GM21619 (cell line): ENCODE data around the gene EPB41L1.

ENCODE experiments used
- ATAC-seq: cut with Tn5 transposase; IDR thresholded peaks from one replicate; pipeline ENCODE4 v1.9.1; 2021; ENCODE audit not compliant: unreplicated experiment

EPB41L1 gene

DNA sequence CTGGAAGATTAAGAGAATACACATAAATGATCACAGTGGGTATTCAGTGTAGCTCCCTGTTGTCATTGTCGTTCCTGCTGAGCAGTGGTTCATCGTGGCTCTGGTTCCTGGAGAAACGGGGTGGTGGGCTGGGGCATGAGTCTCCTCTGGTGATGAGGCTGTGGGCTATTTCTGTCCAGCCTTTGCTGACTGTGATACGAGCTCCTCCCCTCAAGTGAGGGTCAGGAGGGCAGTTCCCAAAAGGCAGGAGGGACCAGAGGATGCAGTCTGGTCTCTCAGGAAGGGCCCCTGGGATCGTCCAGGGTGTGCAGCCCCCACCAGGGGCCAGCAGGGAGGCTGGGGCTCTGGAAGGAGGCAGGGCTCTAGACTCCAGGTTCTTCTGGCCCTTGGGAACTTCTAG is 120.5 kb downstream of the EPB41L1 start:
- ATAC-seq, result no peak

DNA sequence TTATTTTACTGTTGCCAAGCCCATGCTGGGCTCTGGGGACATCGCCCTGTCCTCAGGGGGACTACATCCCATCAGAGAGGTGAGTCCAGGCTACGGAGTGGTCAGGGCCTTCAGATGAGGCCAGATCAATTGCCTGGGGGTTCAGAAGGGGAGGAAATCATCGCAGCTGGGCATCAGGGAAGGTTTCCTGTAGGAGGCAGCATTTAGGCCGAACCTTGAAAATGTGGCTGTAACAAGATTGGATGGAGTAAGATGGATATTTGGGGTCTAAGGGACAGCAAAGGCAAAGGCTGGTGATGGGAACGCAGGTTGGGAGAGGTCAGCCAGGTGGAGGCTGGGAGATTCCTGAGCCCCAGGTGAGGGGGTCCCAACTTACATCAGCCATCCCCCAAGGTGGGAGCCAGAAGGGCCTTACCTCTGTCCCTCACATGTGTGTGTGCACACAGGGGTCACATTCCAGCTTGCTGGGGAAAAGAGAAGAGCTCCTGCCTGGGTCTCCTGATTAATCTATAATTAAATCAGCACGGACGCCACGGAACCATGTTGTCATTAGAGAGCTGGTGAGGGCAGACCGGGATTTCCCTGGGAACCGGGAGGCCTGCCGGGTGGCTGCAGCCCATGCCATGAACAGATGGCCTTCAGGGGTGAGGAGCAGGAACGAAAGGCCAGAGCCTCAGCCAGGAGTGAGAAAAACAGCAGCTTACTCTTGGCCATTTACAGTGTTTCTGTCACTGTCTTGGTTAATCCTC is 121.1 kb downstream of the EPB41L1 start:
- no peak for ATAC-seq

DNA sequence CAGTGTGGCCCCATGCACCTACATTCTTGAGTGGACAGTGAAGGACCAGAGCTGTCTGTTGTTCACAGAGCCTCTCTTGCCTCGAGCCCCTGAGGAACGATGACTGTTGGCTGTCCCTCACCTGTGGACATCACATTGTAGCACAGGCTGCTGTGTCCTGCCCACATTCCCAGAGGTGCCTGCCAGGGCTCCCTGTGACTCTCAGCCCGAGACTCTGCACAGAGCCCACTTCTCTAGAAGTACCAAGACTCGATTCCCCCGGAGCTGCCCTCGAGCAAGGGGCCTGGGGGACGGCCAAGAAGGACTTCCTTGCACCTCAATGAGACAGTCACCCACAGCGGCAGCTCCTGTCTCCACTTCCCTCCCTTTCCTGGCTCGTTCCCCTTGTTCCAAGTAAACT is 123.0 kb downstream of the EPB41L1 start:
- ATAC-seq, result no peak

DNA sequence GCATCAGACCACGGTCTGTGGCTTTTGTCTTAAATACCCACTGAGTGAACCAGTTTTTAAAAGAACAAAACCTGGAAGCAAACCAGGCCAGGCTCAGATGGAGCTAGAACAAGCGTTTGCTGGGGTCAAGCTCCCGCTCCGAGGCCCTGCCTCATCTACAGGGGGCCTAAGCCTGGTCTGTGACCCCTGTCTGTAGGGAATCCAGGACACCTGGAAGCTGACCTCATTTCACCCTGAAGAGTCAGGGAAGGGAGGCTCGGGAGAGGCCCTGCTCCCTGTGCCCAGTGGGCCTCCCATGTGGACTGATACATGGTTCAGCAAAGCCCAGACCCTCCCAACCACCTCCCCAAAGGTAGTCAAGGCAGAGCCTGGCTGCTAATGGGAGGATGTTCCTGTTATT is 124.8 kb downstream of the EPB41L1 start:
- no peak for ATAC-seq

DNA sequence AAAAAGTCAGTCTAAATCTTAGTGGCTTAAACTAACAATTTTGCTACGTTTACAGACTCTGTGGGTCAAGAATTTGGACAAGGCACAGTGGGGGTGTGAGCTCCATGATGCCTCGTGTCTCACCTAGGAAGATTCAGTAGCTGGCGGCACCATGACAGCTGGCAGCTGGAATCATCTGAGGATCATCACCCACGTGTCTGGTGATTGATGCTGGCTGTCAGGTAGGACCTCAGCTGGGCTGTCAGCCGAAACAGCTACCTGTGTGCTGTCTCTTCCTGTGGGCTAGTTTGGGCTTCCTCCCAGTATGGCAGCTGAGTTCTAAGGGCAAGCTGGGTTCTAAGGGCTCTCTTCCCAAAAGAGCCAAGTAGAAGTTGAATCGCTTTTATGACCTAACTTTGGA is 125.2 kb downstream of the EPB41L1 start:
- ATAC-seq, result no peak

DNA sequence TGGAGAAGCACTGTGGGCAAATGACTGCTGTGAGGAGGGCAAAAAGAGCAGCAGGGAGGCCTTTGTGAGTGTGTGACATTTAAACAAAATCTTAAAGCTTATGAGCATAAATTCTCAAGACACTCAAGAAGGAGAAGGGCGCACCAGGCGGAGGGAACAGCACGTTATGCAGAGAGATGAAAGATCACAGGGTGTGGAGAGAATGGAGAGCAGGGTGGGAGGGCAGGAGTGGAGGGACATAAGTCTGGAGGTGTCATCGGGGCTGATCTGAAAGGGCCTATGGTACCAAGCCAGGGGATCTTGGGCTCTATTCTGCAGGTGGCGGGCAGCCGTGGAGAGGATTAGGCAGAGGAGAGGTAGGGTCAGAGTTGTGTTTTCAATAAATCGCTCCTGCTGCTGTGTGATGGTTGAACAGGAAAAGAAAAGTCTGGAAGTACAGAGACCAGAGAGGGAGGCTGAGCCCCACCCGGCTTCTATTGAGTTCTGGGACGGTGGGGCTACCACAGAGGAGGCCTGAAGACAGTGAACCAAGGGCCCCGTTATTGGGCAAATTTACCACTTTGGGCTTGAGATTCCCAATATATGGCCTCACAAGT is 127.3 kb downstream of the EPB41L1 start:
- ATAC-seq, result no peak
